Measurements from ENCODE around the gene TUBB1.

GRCh38 chr20:58978351-58979190, 40.7 kb upstream of the TUBB1 start:
- TF ChIP-seq CTCF (IDR thresholded peaks at IDR 0.05) (no peak), POLR2A (IDR thresholded peaks at IDR 0.05) (no peak)
